NK-92 treated with Interleukin-12 subunit alpha and Interleukin-12 subunit beta, amount 100 ng/mL, for 24 hours (cell line): ENCODE data around the gene SUGT1.
"Not testable (repeated sequence)": the region's sequence is repeated elsewhere in the genome, so short reads cannot be mapped to it uniquely, and the experiment has no call there.

Experiments
- DNase-seq: peaks from one replicate; lab custom pipeline; 2025; lab: John Stamatoyannopoulos, UW

Gene SUGT1

GRCh38 chr13:52652196-52652979 lies at the start of gene SUGT1:
SUGT1 (plus strand) TSS chr13:52652836; CDS start chr13:52652921, 85 bp downstream.
- DNase-seq, result peak; percentile 97

GRCh38 chr13:52603316-52603715 lies 49.3 kb upstream of the SUGT1 start:
- not testable (repeated sequence) for DNase-seq

- DNase-seq, result not testable (repeated sequence)
Observed at GRCh38 chr13:52606126-52606525, 46.5 kb upstream of the SUGT1 start.

- DNase-seq, result not testable (repeated sequence)
Observed at GRCh38 chr13:52606795-52607194, 45.8 kb upstream of the SUGT1 start.

- not testable (repeated sequence) for DNase-seq
Observed at GRCh38 chr13:52608184-52608583, 44.5 kb upstream of the SUGT1 start.

GRCh38 chr13:52609013-52609606 lies 43.5 kb upstream of the SUGT1 start:
- DNase-seq, result not testable (repeated sequence)

GRCh38 chr13:52610158-52610557 lies 42.5 kb upstream of the SUGT1 start:
- DNase-seq, result not testable (repeated sequence)

GRCh38 chr13:52615134-52615801 lies 37.4 kb upstream of the SUGT1 start:
- no peak for DNase-seq

- no peak for DNase-seq
Observed at GRCh38 chr13:52615812-52616211, 36.8 kb upstream of the SUGT1 start.

GRCh38 chr13:52617070-52618060 lies 35.3 kb upstream of the SUGT1 start:
- DNase-seq, result peak; percentile 78

- DNase-seq, result not testable (repeated sequence)
Observed at GRCh38 chr13:52631083-52631690, 21.4 kb upstream of the SUGT1 start.

GRCh38 chr13:52638666-52639328 lies 13.8 kb upstream of the SUGT1 start:
- DNase-seq, result no peak

GRCh38 chr13:52642131-52642530 lies 10.5 kb upstream of the SUGT1 start, which contains the start of gene HNRNPA1L2:
HNRNPA1L2 (plus strand) TSS chr13:52642431; CDS start chr13:52642493, 62 bp downstream.
- DNase-seq, result no peak

- no peak for DNase-seq
Observed at GRCh38 chr13:52644108-52644507, 8.5 kb upstream of the SUGT1 start.

GRCh38 chr13:52646967-52647366 lies 5.7 kb upstream of the SUGT1 start:
- no peak for DNase-seq

GRCh38 chr13:52650731-52651130 lies 1.9 kb upstream of the SUGT1 start:
- DNase-seq, result no peak

GRCh38 chr13:52651897-52652195 lies 790 bp upstream of the SUGT1 start:
- no peak for DNase-seq

- peak; percentile 65 for DNase-seq
Observed at GRCh38 chr13:52652980-52653303, 306 bp downstream of the SUGT1 start.

GRCh38 chr13:52659340-52659739 lies 6.7 kb downstream of the SUGT1 start:
- no peak for DNase-seq

- DNase-seq, result no peak
Observed at GRCh38 chr13:52664272-52664671, 11.6 kb downstream of the SUGT1 start.

- no peak for DNase-seq
Observed at GRCh38 chr13:52665325-52665724, 12.7 kb downstream of the SUGT1 start.
